ENCODE results near the gene TM6SF1. TPM values are rescaled to one million over a fixed set of nuclear protein-coding genes. Genes with fewer than 3 reads are reported as not detected.

The TM6SF1 gene
- total and polyA plus RNA-seq, 2 of the 8 experiments (the other 6 are each of a cell fraction or from before 2014, with no cell fraction given): 0.74 to 1.0 TPM

- no peak for TF ChIP-seq TAF7 (optimal IDR thresholded peaks at IDR 0.05; ENCODE audit: borderline replicate concordance, low read depth, low read length)
- TF ChIP-seq CBX8 (IDR thresholded peaks at IDR 0.05; ENCODE audit: borderline replicate concordance, low read depth, low read length): no peak
- no peak for TF ChIP-seq JUN (IDR thresholded peaks at IDR 0.05; ENCODE audit: low read depth, low read length)
- no peak for TF ChIP-seq SP2 (IDR thresholded peaks at IDR 0.05; ENCODE audit: low read length)
- TF ChIP-seq JUND (IDR thresholded peaks at IDR 0.05; ENCODE audit: low read length): no peak
- TF ChIP-seq CTCF (IDR thresholded peaks at IDR 0.05; ENCODE audit: control extremely low read depth in 1 of 3, insufficient read depth in 1 of 3, low read depth in 1 of 3, low read length in 3 of 3): no peak
- TF ChIP-seq YY1 (IDR thresholded peaks at IDR 0.05; ENCODE audit: low read depth, low read length): no peak
- CTCF ChIA-PET (ENCODE audit: partially characterized antibody): no interaction called here
- H3K23ac ChIP-seq (ENCODE audit: insufficient read length): no peak overlapping the region
- H3K23me2 ChIP-seq (ENCODE audit: low read depth, low read length): no peaks in the 10 kb centered on the region
- no peak overlapping the region for H2AK5ac ChIP-seq (ENCODE audit: low read depth, low read length)
- FAIRE-seq (no peak), DNase-seq (ENCODE audit: low read depth in 1 of 2, low spot score in 2 of 2) (no peak)
- H3K18ac ChIP-seq (ENCODE audit: extremely low read depth, low read length): no peak overlapping the region
- no peaks in the 10 kb centered on the region for H3K27me3 ChIP-seq (replicated peaks in 1 of 4; ENCODE audit: control insufficient read depth in 3 of 4, extremely low read depth in 1 of 4, insufficient read depth in 3 of 4, low read length in 3 of 4)
- H2BK12ac ChIP-seq (ENCODE audit: low read depth, low read length): no peak overlapping the region
- H3K56ac ChIP-seq (replicated peaks; ENCODE audit: insufficient read length, low read depth, low read length): no peak overlapping the region
- no peaks in the 10 kb centered on the region for H4K20me1 ChIP-seq (replicated peaks in 1 of 2; ENCODE audit: control insufficient read depth in 1 of 2, insufficient read depth in 2 of 2, low read length in 2 of 2)
- H3K27ac ChIP-seq (ENCODE audit: low read depth, low read length): no peak overlapping the region
- no peak overlapping the region for H2BK20ac ChIP-seq (ENCODE audit: low read length)
- no peaks in the 10 kb centered on the region for H3K79me1 ChIP-seq (ENCODE audit: low read depth, low read length)
- no peak overlapping the region for H3K14ac ChIP-seq (ENCODE audit: insufficient read length)
- H4K91ac ChIP-seq (replicated peaks; ENCODE audit: insufficient read length, low read length): no peak overlapping the region
- no peaks in the 10 kb centered on the region for H3K4me1 ChIP-seq (replicated peaks in 1 of 4; ENCODE audit: control insufficient read depth in 3 of 4, insufficient read depth in 4 of 4, low read length in 3 of 4)
- H3K36me3 ChIP-seq (ENCODE audit: control insufficient read depth in 2 of 4, insufficient read depth in 4 of 4, low read length in 3 of 4): no peaks in the 10 kb centered on the region
- H3K4me2 ChIP-seq (ENCODE audit: insufficient read depth in 1 of 2, low read depth in 2 of 2, low read length in 2 of 2): no peak overlapping the region
- no peaks in the 10 kb centered on the region for H3K79me2 ChIP-seq (ENCODE audit: control insufficient read depth in 1 of 2, insufficient read depth in 2 of 2, low read length in 2 of 2)
- H2BK5ac ChIP-seq (ENCODE audit: low read depth, low read length): no peak overlapping the region
- no peak overlapping the region for H2AFZ ChIP-seq (ENCODE audit: low read length)
- H3K9me3 ChIP-seq (ENCODE audit: insufficient read depth in 2 of 2, low read depth in 1 of 2, low read length in 1 of 2): no peaks in the 10 kb centered on the region
- H3K9ac ChIP-seq (replicated peaks in 1 of 4; ENCODE audit: extremely low read depth in 1 of 4, low read depth in 3 of 4, low read length in 3 of 4): no peak overlapping the region
- WGBS, 2 experiments (ENCODE audit: extremely low coverage in 1 of 2, insufficient coverage in 1 of 2, insufficient read length in 1 of 2, insufficient replicate concordance in 2 of 2, low coverage in 1 of 2, low lambda C conversion rate in 2 of 2, missing lambda C conversion rate in 1 of 2): 92 to 96% methylated on average over 2 of the region's 2 CpGs
- H3K4ac ChIP-seq (replicated peaks; ENCODE audit: insufficient read length, low read depth, low read length): no peak overlapping the region
- H2BK120ac ChIP-seq (replicated peaks; ENCODE audit: low read depth, low read length): no peak overlapping the region
- no peak overlapping the region for H2BK15ac ChIP-seq (ENCODE audit: low read length)
- no peak overlapping the region for H4K5ac ChIP-seq (ENCODE audit: insufficient read length, low read depth, low read length)
- POLR2A ChIA-PET (ENCODE audit: partially characterized antibody): no interaction called here
- H4K8ac ChIP-seq (ENCODE audit: extremely low read depth, insufficient read depth, low read length): no peak overlapping the region
- no peak overlapping the region for H3K4me3 ChIP-seq (ENCODE audit: extremely low read depth in 1 of 4, insufficient read depth in 2 of 4, low read depth in 3 of 4, low read length in 4 of 4)
Measured at GRCh38 chr15:83099290-83099689, 8.2 kb upstream of the TM6SF1 start.

Measured in H1 (cell line).